ENCODE results near the gene ZNF546. TPM values are rescaled to one million over a fixed set of nuclear protein-coding genes. Genes with fewer than 3 reads are reported as not detected.
A peak's percentile ranks its signal among the peaks of the same experiment; 100 is the strongest.

Gene ZNF546
- total and polyA plus RNA-seq, 2 donors (not counting 1 experiment from before 2014, with no cell fraction given): 1.8 to 15.7 TPM

DNA sequence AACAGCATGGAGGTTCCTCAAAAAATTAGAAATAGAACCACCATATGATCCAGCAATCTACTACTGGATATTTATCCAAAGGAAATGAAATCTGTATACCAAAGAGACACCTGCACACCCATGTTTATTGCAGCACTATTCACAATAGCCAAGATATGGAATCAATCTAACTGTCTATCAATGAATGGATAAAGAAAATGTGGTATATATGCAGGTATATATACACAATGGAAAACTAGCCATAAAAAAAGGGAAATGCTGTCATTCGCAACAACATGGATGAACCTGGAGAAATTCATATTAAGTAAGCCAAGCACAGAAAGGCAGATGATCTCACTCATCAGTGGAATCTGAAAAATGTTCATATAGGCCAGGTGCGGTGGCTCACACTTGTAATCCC lies 56.6 kb downstream of the ZNF546 start:
- no peak overlapping the region for H3K4me3 ChIP-seq (ENCODE audit: control extremely low read depth in 1 of 5, extremely low read depth in 1 of 5, insufficient read depth in 1 of 5, low read depth in 2 of 5, low read length in 4 of 5)
- POLR2A ChIA-PET: no interaction called here
- Mint-ChIP-seq H3K27ac (peak overlapping the region; percentile 21), H3K4me1 (peaks cover 51% of the 10 kb centered on the region), H3K4me3 (no peak overlapping the region), H3K9me3 (ENCODE audit: insufficient read depth) (no peaks in the 10 kb centered on the region), H3K27me3 (no peaks in the 10 kb centered on the region)
- ATAC-seq (ENCODE audit: low read depth): no peak
- WGBS (ENCODE audit: insufficient coverage): 94% methylated on average over 2 of the region's 2 CpGs
- intact Hi-C loops (cut with micrococcal nuclease): no loop called here
- peaks cover 35% of the 10 kb centered on the region for H4K20me1 ChIP-seq (ENCODE audit: control insufficient read depth, insufficient read depth, low read length, poor library complexity, severe bottlenecking)
- H2AFZ ChIP-seq (ENCODE audit: insufficient read depth, low read depth, low read length, poor library complexity, severe bottlenecking): no peak overlapping the region
- H3K4me1 ChIP-seq (ENCODE audit: control insufficient read depth in 2 of 2, insufficient read depth in 2 of 2, low read length in 2 of 2): peaks cover 13 to 17% of the 10 kb centered on the region in 2 donors
- no peak overlapping the region for H3K4me2 ChIP-seq (replicated peaks; ENCODE audit: low read depth, low read length, poor library complexity, severe bottlenecking)
- TF ChIP-seq EZH2 (IDR thresholded peaks at IDR 0.05; ENCODE audit: borderline replicate concordance, insufficient read depth, low read depth, low read length, poor library complexity, severe bottlenecking) (no peak), CTCF (IDR thresholded peaks at IDR 0.05) (no peak)
- no peak overlapping the region for H3K27ac ChIP-seq (ENCODE audit: low read length in 2 of 2)
- no peak overlapping the region for H3K9ac ChIP-seq (ENCODE audit: low read length)
- CTCF ChIA-PET: no interaction called here
- H3K27me3 ChIP-seq (replicated peaks in 1 of 4; ENCODE audit: control extremely low read depth in 1 of 4, control insufficient read depth in 3 of 4, insufficient read depth in 4 of 4, low read length in 3 of 4): no peaks in the 10 kb centered on the region
- peaks cover 63% of the 10 kb centered on the region for H3K79me2 ChIP-seq (ENCODE audit: control insufficient read depth, insufficient read depth, low read length)
- no peaks in the 10 kb centered on the region for H3K9me3 ChIP-seq (ENCODE audit: control extremely low read depth in 1 of 3, control insufficient read depth in 2 of 3, insufficient read depth in 1 of 3, low read length in 2 of 3)
- DNase-seq: no peak
- H3K36me3 ChIP-seq (replicated peaks in 1 of 2; ENCODE audit: control extremely low read depth in 1 of 2, control insufficient read depth in 1 of 2, extremely low read depth in 1 of 2, insufficient read depth in 2 of 2, low read length in 1 of 2): peaks cover 14 to 16% of the 10 kb centered on the region in 2 experiments

GRCh38 chr19:40054632-40055031 lies 57.8 kb downstream of the ZNF546 start:
- ATAC-seq (ENCODE audit: low read depth) (no peak), DNase-seq (no peak)
- ChIA-PET POLR2A (no interaction called here), CTCF (no interaction called here)
- Histone ChIP-seq H4K20me1 (ENCODE audit: control insufficient read depth, insufficient read depth, low read length, poor library complexity, severe bottlenecking) (peaks cover 30% of the 10 kb centered on the region), H3K9ac (ENCODE audit: low read length) (no peak overlapping the region), H2AFZ (ENCODE audit: insufficient read depth, low read depth, low read length, poor library complexity, severe bottlenecking) (no peak overlapping the region), H3K79me2 (ENCODE audit: control insufficient read depth, insufficient read depth, low read length) (peaks cover 58% of the 10 kb centered on the region), H3K36me3 (replicated peaks in 1 of 2; ENCODE audit: control extremely low read depth in 1 of 2, control insufficient read depth in 1 of 2, extremely low read depth in 1 of 2, insufficient read depth in 2 of 2, low read length in 1 of 2) (peaks cover 5 to 8% of the 10 kb centered on the region in 2 experiments), H3K4me2 (replicated peaks; ENCODE audit: low read depth, low read length, poor library complexity, severe bottlenecking) (peak overlapping the region; percentile 82), H3K4me3 (ENCODE audit: control extremely low read depth in 1 of 5, extremely low read depth in 1 of 5, insufficient read depth in 1 of 5, low read depth in 2 of 5, low read length in 4 of 5) (peak overlapping the region in 1 of 5 experiments; percentile 65), H3K27me3 (replicated peaks in 1 of 4; ENCODE audit: control extremely low read depth in 1 of 4, control insufficient read depth in 3 of 4, insufficient read depth in 4 of 4, low read length in 3 of 4) (no peaks in the 10 kb centered on the region), H3K9me3 (ENCODE audit: control extremely low read depth in 1 of 3, control insufficient read depth in 2 of 3, insufficient read depth in 1 of 3, low read length in 2 of 3) (peaks cover 0 to 9% (median 6%) of the 10 kb centered on the region in 3 donors), H3K27ac (ENCODE audit: low read length in 2 of 2) (no peak overlapping the region), H3K4me1 (ENCODE audit: control insufficient read depth in 2 of 2, insufficient read depth in 2 of 2, low read length in 2 of 2) (peaks cover 13 to 17% of the 10 kb centered on the region in 2 donors)
- Mint-ChIP-seq H3K27me3 (no peaks in the 10 kb centered on the region), H3K4me1 (peaks cover 50% of the 10 kb centered on the region), H3K4me3 (peak overlapping the region; percentile 99), H3K9me3 (ENCODE audit: insufficient read depth) (peaks cover 8% of the 10 kb centered on the region), H3K27ac (no peak overlapping the region)
- intact Hi-C loops (cut with micrococcal nuclease): loop anchor here (5.0 kb wide), 1 partner anchor 57 kb away; the partner anchor contains the start of gene ZNF546
- TF ChIP-seq CTCF (IDR thresholded peaks at IDR 0.05): no peak
- TF ChIP-seq EZH2 (IDR thresholded peaks at IDR 0.05; ENCODE audit: borderline replicate concordance, insufficient read depth, low read depth, low read length, poor library complexity, severe bottlenecking): no peak
- 96% methylated on average over 8 of the region's 9 CpGs for WGBS (ENCODE audit: insufficient coverage)
